Upper lobe of left lung (tissue), 4 donors: ENCODE results near the gene OSBPL2.

Source experiments
- POLR2A ChIP-seq, 4 donors: fragments of 450-650 bp; IDR thresholded peaks; one replicate each; pipeline ENCODE4 v1.5.1; 2016 to 2017; ENCODE audit warnings: antibody characterized with exemption in 4 of 4, mild to moderate bottlenecking in 2 of 4
- TF ChIP-seq, protein P1 (sequence below), 6 experiments: fragments of 450-650 bp in 4 of 6; fragments of 200-600 bp in 2 of 6; sonication (generic) in 2 of 6; IDR thresholded peaks; one replicate each; pipeline ENCODE4 v1.5.1; 2016 to 2019; ENCODE audit warnings: antibody characterized with exemption in 6 of 6

- TF ChIP-seq, protein P1, sequence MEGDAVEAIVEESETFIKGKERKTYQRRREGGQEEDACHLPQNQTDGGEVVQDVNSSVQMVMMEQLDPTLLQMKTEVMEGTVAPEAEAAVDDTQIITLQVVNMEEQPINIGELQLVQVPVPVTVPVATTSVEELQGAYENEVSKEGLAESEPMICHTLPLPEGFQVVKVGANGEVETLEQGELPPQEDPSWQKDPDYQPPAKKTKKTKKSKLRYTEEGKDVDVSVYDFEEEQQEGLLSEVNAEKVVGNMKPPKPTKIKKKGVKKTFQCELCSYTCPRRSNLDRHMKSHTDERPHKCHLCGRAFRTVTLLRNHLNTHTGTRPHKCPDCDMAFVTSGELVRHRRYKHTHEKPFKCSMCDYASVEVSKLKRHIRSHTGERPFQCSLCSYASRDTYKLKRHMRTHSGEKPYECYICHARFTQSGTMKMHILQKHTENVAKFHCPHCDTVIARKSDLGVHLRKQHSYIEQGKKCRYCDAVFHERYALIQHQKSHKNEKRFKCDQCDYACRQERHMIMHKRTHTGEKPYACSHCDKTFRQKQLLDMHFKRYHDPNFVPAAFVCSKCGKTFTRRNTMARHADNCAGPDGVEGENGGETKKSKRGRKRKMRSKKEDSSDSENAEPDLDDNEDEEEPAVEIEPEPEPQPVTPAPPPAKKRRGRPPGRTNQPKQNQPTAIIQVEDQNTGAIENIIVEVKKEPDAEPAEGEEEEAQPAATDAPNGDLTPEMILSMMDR (IDR thresholded peaks at IDR 0.05), result no peak
- TF ChIP-seq POLR2A (IDR thresholded peaks at IDR 0.05), result no peak
Observed at GRCh38 chr20:62226707-62227590, 11.4 kb upstream of the OSBPL2 start.
